HG03066 (cell line): ENCODE measurements around the gene EDN2.

Experiments used
- ATAC-seq: cut with Tn5 transposase; IDR thresholded peaks from one replicate; pipeline ENCODE4 v1.9.1; 2021; ENCODE audit warnings: low read depth; ENCODE audit not compliant: unreplicated experiment

EDN2 gene

DNA sequence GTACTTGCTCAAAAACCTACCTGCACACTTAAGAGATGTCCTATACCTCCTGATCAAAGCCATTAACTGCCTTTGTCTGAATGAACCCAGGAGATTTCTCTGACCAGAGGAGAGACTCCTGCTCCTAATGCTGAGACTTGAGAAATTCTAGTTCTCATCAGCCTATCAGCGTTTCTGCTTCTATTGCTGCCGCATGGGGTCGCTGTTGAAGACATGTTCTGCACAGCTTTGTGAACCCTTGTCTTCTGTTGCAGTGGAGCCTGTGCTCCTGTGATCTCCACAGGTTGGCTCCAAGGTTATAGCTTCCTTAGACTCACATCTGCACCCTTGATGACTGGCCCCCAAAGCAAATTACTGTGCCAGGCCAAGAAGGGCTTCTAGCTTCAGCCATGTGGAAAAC is 40.2 kb downstream of the EDN2 start:
- no peak for ATAC-seq

DNA sequence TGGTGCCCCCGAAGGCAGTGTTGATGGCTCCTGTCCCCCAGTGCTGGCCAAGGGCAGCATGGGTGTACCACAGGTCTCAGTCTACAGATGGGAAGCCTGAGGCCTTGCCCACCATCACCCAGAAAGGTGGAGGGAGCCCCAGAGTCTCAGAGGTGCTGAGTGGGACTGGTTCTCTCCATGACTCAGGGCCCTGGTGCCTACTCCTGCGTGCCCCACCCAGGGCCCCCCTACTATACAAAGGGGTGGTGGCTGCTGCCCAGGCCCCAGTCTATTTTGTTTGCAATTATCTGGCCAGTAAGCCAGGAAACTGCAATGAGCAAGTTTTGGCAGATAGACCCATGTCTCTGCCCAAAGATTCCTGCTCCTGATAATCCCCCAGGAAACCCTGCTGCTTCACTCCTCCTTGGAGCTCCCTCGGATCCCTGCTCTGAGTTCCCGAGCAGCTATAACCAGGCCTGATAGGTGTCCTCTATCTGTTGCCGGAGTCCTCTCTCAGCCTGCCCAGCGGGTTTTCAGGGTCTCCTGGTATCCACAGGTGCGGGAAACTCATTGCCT is 41.7 kb downstream of the EDN2 start:
- ATAC-seq, result no peak

DNA sequence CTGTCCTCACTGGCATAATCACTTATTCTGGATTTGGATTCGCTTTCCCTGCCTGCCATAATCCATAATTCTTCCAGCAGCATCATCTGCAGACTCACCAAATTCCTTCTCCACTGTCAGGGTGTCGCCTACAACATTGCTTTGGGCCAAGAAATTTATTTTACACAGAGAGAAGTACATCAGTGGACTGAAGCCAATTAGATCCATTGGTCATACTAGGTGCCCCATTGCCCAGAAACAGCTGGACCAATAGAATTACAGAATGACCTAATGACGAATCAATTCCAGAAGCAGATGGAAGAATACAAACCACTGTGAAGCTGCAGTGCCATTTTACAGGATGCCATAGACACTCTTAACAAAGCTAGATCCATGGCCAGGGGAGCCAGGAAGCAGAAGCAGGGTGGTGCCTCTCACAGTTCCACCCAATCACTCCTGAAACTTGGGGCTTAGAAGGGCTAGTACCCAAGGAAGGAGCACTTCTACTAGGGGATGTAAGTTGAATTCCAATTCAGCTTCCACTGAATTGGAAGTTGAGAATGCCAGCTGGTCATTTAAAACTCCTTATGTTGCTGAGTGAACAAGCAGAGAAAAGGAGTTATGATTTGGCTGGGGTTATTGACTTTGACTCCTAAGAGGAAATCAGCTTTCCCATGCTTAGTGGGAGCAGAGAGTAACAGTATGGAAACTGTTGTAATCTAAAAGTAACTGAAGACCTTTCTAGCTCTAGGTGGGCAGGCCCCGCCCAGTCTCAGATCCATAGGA is 44.0 kb downstream of the EDN2 start:
- no peak for ATAC-seq

DNA sequence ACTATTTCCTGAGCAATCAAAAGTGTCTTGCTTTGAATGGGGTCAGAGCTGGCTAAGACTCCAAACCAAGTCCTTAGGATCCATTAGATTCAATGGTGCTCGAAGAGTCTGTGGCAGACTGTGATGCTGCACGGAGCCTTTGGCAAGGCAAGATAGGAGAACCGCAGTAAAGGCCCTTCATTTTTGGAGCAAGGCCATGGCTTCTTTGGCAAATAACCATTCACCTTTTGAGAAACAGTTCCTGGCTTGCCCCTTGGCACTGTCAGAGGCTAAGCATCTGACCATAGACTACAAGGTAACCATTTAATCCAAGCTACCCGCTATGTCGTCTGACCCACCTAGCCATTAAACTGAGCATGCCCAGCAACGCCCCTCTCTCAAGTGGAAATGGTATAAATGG is 45.2 kb downstream of the EDN2 start:
- ATAC-seq, result no peak

DNA sequence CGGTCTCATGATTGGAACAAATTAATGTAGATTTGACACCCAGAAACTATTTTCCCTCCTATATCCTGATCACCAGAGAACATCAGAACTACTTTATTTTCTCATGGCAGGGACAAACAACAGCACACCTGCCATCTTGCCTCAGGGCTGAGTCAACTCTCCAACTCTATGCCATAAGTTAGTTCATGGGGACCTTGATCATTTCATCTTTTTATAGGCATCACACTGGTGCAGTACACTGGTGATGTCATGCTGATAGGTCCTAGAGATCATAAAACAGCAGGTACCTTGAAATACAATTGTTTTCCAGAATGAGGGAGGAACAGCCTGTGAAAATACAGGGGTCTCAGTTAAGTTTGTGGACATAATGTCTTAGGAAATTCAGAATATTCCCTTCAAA is 45.8 kb downstream of the EDN2 start:
- no peak for ATAC-seq

DNA sequence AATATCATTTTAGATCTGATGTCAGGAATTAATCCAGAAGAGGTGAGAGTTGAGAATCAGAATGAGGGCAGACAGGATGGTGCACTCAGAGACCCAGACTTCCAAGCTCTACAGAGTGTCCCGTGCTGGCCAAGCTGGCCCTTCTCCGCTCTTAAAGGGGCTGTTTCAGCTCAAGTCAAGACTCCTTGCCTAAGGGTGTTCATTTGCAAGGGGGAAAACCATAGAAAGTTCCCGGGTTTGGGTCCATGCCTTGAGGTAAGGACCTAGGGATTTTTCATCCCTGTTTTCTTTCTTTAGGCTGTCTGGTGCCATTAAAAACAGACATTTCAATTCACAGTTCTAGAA is 47.5 kb downstream of the EDN2 start:
- ATAC-seq, result no peak

DNA sequence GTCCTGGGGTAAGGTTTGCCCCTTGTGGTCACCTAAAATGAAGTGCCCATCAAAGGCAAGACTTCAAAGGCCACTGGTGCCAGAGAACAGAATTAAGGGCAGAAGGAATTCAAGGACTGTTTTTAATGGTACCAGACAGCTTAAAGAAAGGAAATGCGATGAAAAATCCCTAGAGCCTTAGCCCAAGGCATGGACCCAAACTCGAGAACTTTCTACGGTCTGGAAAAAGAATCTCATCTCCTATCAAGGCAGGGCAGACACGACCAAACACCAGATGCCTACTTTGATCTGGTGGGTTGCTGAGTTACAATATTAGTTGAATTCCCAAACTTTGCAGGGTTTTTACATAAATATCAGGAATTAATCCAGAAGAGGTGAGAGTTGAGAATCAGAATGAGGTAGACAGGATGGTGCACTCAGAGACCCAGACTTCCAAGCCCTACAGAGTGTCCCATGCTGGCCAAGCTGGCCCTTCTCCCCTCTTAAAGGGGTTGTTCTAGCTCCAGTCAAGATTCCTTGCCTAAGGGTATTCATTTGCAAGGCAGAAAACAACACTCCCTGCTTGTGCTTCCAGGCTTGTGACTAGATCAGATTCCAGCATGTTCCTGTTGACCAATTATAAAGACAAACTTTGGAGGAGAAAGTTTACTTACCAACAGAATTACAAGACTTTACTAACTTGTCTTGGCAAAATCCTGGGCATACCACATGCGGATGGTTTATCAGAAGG is 48.0 kb downstream of the EDN2 start:
- no peak for ATAC-seq

DNA sequence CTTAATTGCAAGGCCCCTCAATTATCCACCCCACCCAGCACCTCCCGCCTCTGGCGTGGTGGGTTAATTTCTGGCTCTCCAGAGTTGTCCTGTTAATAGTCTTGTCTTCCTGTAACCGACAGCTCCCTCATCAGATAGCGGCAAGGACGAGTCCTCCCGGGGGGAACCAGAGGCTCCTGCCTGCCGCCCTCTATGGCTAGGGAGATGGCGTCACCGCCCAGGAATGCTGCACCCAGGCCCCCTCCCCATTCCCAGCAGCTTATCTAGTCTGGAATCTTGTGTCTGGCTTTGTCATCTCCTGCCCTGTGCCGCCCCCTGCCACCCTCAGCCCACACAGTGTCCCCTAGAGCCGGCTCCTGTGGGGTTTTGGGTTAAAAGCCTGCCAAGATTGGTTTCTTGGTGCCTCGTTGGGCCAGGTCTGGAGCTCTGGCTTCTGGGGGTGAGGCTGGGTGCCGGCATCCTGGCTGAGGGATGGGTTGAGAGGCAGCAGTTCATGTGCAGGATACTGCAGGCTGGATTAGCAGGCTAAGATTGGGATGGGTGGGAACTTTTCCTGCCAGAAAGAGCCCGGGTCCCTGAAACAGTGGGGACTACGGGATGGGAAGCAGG is 48.8 kb downstream of the EDN2 start:
- ATAC-seq, result no peak

DNA sequence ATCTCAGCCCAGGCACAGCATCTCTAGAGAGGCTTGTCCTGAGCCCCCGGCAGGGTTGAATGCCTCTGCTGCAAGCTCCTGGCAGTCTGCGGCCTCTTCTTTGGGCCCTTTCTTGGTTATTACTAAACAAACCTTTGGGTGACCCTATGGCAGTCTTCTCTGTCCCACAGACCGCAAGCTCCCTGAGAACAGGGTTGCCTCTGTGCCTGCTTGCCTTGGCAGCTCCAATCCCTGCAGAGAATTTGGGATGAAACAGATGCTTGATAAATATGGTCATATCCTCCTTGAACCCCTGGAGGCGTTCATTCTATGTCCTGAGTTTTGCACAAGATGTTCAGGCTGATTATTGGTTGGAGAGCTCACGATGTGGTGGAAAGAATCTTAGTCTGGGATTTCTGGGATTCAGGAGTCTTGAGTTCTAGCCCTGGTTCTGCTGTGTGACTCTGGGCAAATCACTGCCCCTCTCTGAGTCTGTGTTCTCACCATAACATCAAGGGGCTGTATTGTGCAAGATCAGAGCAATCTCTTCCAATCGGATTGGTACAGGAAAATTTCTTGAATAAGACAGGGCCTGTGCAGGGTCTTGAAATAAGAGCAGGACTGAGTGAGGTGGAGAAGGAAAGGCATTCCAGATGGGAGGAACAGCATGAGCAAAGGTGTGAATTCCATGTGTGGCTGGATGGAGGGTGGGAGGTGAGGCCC is 49.6 kb downstream of the EDN2 start:
- no peak for ATAC-seq

DNA sequence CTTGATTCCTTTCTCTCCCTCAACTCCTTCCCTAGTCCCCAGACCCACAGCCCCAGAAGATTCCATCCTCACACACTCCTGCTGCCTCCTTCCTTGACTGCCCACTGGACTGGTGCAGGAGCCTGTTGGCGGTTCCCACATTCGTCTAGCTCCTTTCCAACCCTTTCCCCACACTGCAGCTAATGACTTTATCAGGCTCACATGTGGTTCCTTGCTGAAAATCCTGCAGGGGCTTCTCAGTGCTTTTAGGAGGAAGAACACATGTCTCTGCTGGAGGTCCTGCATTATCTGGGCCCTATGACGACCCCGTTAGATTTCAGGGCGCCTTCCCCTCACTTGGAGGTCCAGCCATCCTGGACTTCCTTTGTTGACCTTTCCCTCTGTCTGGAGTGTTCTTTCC is 50.2 kb downstream of the EDN2 start:
- ATAC-seq, result no peak

DNA sequence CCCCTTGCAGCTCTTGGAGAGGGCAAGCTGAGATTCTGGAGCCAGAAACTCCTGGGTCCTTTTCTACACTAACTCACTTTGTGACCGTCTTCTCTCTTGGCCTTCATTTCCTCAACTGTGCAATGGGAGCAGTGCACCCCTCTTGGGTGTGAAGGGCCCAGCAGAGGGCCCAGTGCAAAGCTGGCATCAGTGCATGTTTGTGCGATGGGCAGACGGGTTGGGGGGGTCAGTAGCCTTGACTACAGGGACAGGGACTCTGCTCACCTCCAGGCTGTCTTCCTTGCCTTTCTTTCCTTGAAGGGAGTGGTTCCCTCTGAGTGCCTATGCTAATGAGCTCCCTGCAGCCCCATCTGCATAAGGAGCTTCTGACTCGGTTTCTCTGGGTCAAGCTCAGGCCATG is 51.0 kb downstream of the EDN2 start:
- ATAC-seq, result no peak

DNA sequence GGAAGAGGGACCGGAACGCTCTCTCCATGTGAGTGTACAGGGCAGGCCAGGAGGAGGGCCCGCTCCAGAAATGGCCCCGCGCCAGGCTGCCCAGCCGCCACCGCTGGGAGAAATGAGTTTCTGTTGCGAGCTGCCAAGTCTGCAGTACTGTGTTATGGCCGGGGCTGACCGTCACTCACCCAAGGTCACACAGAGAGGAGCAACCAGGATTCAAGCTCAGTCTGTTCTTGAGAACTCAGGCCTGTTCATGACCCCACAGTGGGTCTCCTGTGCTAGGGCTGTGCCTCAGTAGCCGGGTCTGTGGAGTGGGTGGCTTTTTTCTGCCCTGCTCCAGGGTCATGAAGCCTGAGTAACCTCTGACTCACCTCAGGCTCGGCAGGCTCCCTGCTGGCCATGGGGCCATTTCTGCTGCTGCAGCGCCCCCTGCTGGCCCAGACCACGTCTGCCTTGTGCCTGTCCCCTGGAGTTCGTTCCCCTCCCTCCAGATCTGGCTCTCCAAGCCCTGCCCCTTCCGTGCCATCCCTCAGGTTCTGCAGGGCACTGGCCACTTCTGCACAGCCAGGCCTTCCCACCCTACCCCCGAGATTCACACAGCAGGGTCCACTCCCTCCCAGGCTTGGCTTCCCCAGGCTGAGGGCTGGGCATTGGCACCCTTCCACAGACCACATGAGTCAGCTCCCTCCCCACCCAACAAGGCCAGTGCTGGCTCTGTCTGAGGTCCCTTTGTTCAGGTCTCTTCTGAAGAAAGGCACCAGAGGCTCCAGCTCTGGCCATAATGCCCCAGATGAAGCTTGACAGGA is 51.8 kb downstream of the EDN2 start:
- ATAC-seq, result no peak

DNA sequence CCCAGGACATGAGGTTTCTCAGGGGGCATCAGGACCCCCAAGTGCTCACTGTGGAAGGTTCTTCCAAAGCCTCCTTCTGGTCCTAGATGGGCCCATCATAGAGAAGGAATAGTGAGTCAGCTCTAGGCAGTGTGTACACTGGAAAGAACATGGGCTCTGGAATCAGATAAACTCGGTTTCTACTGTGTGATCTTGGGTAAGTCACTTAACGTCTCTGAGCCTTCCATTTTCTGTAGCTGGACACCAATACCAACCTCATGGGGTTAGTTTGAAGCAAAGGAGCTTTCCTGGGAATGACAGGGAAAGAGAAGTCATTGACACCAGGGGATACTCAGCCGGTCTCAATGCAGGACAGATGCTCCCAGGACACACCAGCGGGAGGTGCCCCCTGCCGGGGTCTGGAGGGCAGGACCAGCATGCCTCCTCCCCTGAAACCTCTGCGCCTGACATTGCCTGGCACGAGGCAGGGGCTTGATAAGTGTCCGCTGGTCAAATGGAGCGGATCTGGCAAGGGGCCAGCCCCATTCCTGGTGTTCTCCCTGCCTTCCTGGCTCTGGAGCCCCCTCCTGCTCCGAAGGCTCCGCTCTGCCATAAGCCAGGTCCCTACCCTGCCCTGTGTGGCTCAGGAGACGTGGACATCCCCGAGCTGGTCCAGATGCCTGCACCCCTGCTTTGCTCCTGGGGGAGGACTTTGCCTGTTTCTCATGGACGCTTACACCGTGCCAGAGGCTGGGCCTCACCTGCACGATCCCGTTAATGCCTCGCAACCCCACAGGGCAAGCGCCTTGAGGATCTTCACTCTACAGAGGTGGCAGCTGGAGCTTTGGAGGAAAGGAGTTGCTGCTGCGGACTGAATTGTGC is 52.8 kb downstream of the EDN2 start:
- no peak for ATAC-seq

DNA sequence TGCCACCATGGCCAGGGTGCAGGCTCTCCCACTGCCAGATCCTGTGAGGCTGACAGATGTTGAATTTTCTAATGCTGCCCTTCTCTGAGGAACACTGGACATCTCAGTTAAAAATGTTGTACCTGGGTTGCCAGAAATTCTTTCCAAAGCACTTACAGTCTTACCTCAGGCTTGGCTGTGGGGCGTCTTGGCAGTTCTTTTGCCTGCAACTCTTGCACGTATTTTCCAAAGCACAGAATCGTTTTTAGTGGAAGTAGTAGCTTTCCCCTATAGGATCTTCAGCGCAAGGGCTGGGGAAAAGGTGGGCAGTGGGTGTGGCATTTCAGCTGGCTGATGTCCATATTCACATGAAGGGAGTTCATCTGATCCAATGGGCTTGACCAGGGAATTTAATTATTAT is 53.9 kb downstream of the EDN2 start:
- ATAC-seq, result no peak

DNA sequence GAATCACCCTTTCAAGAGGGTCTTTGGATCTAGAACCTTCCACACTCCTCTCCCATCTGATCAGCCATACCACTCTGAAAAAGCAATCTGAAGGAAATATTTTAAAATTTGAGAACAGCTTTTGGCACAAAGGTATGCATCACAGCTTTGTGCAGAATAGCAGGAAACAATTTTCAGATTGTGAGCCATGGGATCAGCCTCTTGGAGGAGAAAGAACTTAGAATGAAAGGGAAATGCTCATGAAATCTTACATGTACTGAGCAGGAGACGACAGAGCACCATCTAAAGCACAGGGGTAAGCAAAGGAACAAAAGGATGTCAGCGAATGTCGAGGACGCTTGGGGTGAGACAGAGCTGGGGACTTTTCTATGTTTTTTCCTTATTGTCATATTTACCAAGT is 54.4 kb downstream of the EDN2 start:
- ATAC-seq, result no peak

DNA sequence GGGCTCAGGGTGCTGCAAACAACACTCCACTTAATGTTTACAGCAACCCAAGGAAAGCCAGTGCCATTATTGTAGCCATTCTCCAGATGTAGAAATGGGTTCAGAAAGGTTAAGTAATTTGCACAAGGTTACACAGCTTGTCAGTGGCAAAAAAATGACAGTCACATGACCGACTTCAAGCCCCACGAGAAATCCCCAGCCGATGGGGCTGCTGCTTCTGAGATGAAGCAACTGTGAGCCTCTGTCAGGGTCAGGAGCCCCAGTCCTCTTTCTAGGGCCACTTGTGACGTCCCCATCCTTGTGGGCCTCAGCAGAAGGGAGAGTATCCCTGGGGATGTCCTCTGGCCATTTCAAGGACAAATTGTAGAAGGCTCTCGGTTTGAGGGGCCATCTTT is 54.8 kb downstream of the EDN2 start:
- no peak for ATAC-seq
